OCI-M2 (cell line): ENCODE measurements around the gene CTDNEP1.

Experiments used
- DNase-seq: peaks from one replicate; lab custom pipeline; 2025; ENCODE audit not compliant: unreplicated experiment; lab: John Stamatoyannopoulos, UW

Gene CTDNEP1

GRCh38 chr17:7251661-7252175, at the start of gene CTDNEP1:
CTDNEP1 (minus strand) TSS chr17:7251734; CDS start chr17:7251296, 438 bp downstream.
- DNase-seq: no peak

GRCh38 chr17:7296189-7296861, 44.8 kb upstream of the CTDNEP1 start:
- no peak for DNase-seq

- DNase-seq: no peak
Measured at GRCh38 chr17:7295230-7296180, 44.0 kb upstream of the CTDNEP1 start.

GRCh38 chr17:7294614-7295153, 43.1 kb upstream of the CTDNEP1 start, which contains the start of gene YBX2:
YBX2 (minus strand) TSS chr17:7294639; CDS start chr17:7294500, 139 bp downstream.
- DNase-seq: peak; percentile 42

- DNase-seq: no peak
Measured at GRCh38 chr17:7293816-7294613, 42.5 kb upstream of the CTDNEP1 start.

GRCh38 chr17:7293159-7293558, 41.6 kb upstream of the CTDNEP1 start:
- no peak for DNase-seq

GRCh38 chr17:7292729-7293128, 41.2 kb upstream of the CTDNEP1 start:
- DNase-seq: no peak

GRCh38 chr17:7292194-7292593, 40.7 kb upstream of the CTDNEP1 start:
- DNase-seq: no peak

- no peak for DNase-seq
Measured at GRCh38 chr17:7290685-7291084, 39.2 kb upstream of the CTDNEP1 start.

- DNase-seq: no peak
Measured at GRCh38 chr17:7290166-7290565, 38.6 kb upstream of the CTDNEP1 start.

- no peak for DNase-seq
Measured at GRCh38 chr17:7289256-7290032, 37.9 kb upstream of the CTDNEP1 start.

GRCh38 chr17:7285679-7286078, 34.1 kb upstream of the CTDNEP1 start:
- DNase-seq: no peak

- no peak for DNase-seq
Measured at GRCh38 chr17:7284911-7285310, 33.4 kb upstream of the CTDNEP1 start.

- no peak for DNase-seq
Measured at GRCh38 chr17:7283471-7284216, 32.1 kb upstream of the CTDNEP1 start.

- no peak for DNase-seq
Measured at GRCh38 chr17:7282752-7283321, 31.3 kb upstream of the CTDNEP1 start.

- no peak for DNase-seq
Measured at GRCh38 chr17:7281953-7282751, 30.6 kb upstream of the CTDNEP1 start.

GRCh38 chr17:7281074-7281952, 29.8 kb upstream of the CTDNEP1 start, which contains the start of gene SLC2A4:
SLC2A4 (plus strand) TSS chr17:7281718; CDS start chr17:7281935, 217 bp downstream.
- DNase-seq: peak; percentile 60
